ENCODE measurements around the gene PFKFB2.

Gene PFKFB2

DNA sequence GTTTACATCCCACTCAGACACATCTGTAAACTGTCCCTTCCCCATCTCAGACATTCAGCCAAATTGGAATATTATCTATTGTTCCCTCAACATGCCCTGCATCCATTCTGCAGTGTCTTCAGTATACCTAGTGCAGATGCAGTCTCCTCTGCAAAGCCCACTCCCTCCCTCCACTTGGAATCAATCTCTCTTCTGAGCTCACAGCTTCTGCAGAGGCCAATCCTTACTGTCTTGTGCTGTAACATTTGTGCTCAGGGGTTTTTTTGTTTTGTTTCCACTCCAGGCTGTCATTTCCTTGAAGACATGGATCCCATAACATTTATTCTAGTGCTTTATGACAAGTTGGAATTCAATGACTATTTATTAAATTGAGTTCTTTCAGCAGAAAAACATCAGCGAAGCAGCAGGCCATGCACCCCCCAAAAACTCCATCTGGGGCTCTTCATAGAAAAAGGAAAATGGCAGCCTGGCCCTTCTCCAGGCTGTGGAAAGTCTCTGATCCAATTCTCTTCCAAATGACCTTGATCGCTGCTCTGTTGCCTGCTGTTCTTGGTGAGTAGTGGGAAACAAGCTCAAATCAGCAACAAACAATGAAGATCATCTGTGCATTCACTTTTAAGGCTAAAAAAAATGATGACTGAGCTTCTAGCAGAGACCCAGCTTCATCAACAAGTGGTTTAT, 59.7 kb downstream of the PFKFB2 start:
- no peak overlapping the region for H4K8ac ChIP-seq (ENCODE audit: low read depth, low read length)
- no peak overlapping the region for H3K27ac ChIP-seq (ENCODE audit: low read depth, low read length)
- H2BK15ac ChIP-seq (replicated peaks; ENCODE audit: low read depth), result no peak overlapping the region
- no peak overlapping the region for H3K18ac ChIP-seq (ENCODE audit: low read length)
- H4K5ac ChIP-seq (ENCODE audit: low read length), result no peak overlapping the region
- no peak overlapping the region for H3K4ac ChIP-seq (ENCODE audit: low read depth, low read length)
- H3K4me2 ChIP-seq (ENCODE audit: low read length), result no peak overlapping the region
- H2BK120ac ChIP-seq (ENCODE audit: low read depth, low read length), result no peak overlapping the region
- no peak overlapping the region for H3K9ac ChIP-seq (ENCODE audit: low read length)
- H3K56ac ChIP-seq (ENCODE audit: low read length), result no peak overlapping the region
- no CpG with 5 or more reads among the region's 2 CpGs for WGBS (ENCODE audit: extremely low coverage, insufficient coverage, low lambda C conversion rate)
- H3K4me1 ChIP-seq (ENCODE audit: control insufficient read depth, low read depth, low read length), result no peaks in the 10 kb centered on the region
- no peak overlapping the region for H2AK5ac ChIP-seq (ENCODE audit: low read length)
- H2BK5ac ChIP-seq (ENCODE audit: low read length), result no peak overlapping the region
- H3K23ac ChIP-seq (ENCODE audit: low read length), result no peak overlapping the region
- no peaks in the 10 kb centered on the region for H3K36me3 ChIP-seq (ENCODE audit: control insufficient read depth, insufficient read depth, low read length)
- H3K79me1 ChIP-seq (ENCODE audit: low read length), result no peaks in the 10 kb centered on the region
- no peak for DNase-seq
- no peaks in the 10 kb centered on the region for H3K27me3 ChIP-seq (ENCODE audit: insufficient read depth, low read length, poor library complexity)
- H3K4me3 ChIP-seq (ENCODE audit: low read length), result no peak overlapping the region
- H3K79me2 ChIP-seq (ENCODE audit: control insufficient read depth, insufficient read depth, low read length), result no peaks in the 10 kb centered on the region

DNA sequence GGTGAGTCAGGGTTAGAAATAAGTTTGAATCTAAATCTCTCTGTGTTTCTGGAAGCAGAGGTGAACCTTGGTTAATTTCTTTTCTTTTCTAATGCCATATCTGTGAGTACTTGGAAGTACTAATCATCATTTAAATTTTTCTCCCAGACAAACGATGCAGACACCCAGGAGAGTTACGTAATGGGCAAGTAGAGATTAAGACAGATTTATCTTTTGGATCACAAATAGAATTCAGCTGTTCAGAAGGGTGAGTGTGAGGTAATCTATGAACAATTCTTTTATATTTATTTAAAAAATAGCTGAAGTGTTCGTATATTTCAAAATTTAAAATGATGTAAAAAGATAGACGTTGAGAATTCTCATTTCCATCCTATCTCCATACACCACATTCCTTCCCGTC, 62.2 kb downstream of the PFKFB2 start:
- no peak overlapping the region for H3K23ac ChIP-seq (ENCODE audit: low read length)
- no peaks in the 10 kb centered on the region for H3K79me2 ChIP-seq (ENCODE audit: control insufficient read depth, insufficient read depth, low read length)
- DNase-seq, result no peak
- H2BK5ac ChIP-seq (ENCODE audit: low read length), result no peak overlapping the region
- no peak overlapping the region for H3K56ac ChIP-seq (ENCODE audit: low read length)
- no peak overlapping the region for H4K5ac ChIP-seq (ENCODE audit: low read length)
- H3K27ac ChIP-seq (ENCODE audit: low read depth, low read length), result no peak overlapping the region
- H3K27me3 ChIP-seq (ENCODE audit: insufficient read depth, low read length, poor library complexity), result no peaks in the 10 kb centered on the region
- H3K79me1 ChIP-seq (ENCODE audit: low read length), result no peaks in the 10 kb centered on the region
- no peak overlapping the region for H3K4me3 ChIP-seq (ENCODE audit: low read length)
- no peak overlapping the region for H3K9ac ChIP-seq (ENCODE audit: low read length)
- no peak overlapping the region for H3K4ac ChIP-seq (ENCODE audit: low read depth, low read length)
- H2BK120ac ChIP-seq (ENCODE audit: low read depth, low read length), result no peak overlapping the region
- no peak overlapping the region for H4K8ac ChIP-seq (ENCODE audit: low read depth, low read length)
- H3K36me3 ChIP-seq (ENCODE audit: control insufficient read depth, insufficient read depth, low read length), result no peaks in the 10 kb centered on the region
- H3K18ac ChIP-seq (ENCODE audit: low read length), result no peak overlapping the region
- 100% methylated on average over 2 of the region's 5 CpGs for WGBS (ENCODE audit: extremely low coverage, insufficient coverage, low lambda C conversion rate)
- H2AK5ac ChIP-seq (ENCODE audit: low read length), result no peak overlapping the region
- no peak overlapping the region for H2BK15ac ChIP-seq (replicated peaks; ENCODE audit: low read depth)
- no peak overlapping the region for H3K4me2 ChIP-seq (ENCODE audit: low read length)
- no peaks in the 10 kb centered on the region for H3K4me1 ChIP-seq (ENCODE audit: control insufficient read depth, low read depth, low read length)

DNA sequence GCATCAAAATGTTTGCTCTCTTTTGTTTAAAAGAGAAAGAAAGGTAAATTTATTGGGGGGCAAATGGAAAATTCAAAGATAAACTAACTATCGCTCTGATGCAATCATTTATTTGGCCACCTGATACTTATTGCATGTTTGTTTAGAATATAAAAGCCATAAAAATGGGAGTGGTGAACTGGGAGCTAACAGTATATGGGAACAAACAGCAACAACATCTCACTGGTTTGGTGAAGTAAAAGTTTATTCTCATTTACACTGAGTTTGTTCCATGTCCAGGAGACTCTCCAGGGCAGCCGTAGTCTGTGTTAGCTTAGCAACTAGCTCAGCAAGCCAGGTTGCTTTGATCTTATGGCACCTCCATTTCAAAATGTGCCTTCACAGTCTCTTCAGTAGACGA, 71.3 kb downstream of the PFKFB2 start:
- Histone ChIP-seq H3K27me3 (ENCODE audit: insufficient read depth, low read length, poor library complexity) (no peaks in the 10 kb centered on the region), H3K79me2 (ENCODE audit: control insufficient read depth, insufficient read depth, low read length) (no peaks in the 10 kb centered on the region), H3K36me3 (ENCODE audit: control insufficient read depth, insufficient read depth, low read length) (no peaks in the 10 kb centered on the region), H3K56ac (ENCODE audit: low read length) (no peak overlapping the region), H2BK120ac (ENCODE audit: low read depth, low read length) (no peak overlapping the region), H3K4ac (ENCODE audit: low read depth, low read length) (no peak overlapping the region), H3K18ac (ENCODE audit: low read length) (no peak overlapping the region), H3K27ac (ENCODE audit: low read depth, low read length) (no peak overlapping the region), H3K4me3 (ENCODE audit: low read length) (no peak overlapping the region), H3K9ac (ENCODE audit: low read length) (no peak overlapping the region), H3K79me1 (ENCODE audit: low read length) (no peaks in the 10 kb centered on the region), H2BK15ac (replicated peaks; ENCODE audit: low read depth) (no peak overlapping the region), H3K4me2 (ENCODE audit: low read length) (no peak overlapping the region), H4K5ac (ENCODE audit: low read length) (no peak overlapping the region), H3K23ac (ENCODE audit: low read length) (no peak overlapping the region), H2BK5ac (ENCODE audit: low read length) (no peak overlapping the region), H2AK5ac (ENCODE audit: low read length) (no peak overlapping the region), H4K8ac (ENCODE audit: low read depth, low read length) (no peak overlapping the region), H3K4me1 (ENCODE audit: control insufficient read depth, low read depth, low read length) (no peaks in the 10 kb centered on the region)
- no CpG with 5 or more reads among the region's 3 CpGs for WGBS (ENCODE audit: extremely low coverage, insufficient coverage, low lambda C conversion rate)
- no peak for DNase-seq

DNA sequence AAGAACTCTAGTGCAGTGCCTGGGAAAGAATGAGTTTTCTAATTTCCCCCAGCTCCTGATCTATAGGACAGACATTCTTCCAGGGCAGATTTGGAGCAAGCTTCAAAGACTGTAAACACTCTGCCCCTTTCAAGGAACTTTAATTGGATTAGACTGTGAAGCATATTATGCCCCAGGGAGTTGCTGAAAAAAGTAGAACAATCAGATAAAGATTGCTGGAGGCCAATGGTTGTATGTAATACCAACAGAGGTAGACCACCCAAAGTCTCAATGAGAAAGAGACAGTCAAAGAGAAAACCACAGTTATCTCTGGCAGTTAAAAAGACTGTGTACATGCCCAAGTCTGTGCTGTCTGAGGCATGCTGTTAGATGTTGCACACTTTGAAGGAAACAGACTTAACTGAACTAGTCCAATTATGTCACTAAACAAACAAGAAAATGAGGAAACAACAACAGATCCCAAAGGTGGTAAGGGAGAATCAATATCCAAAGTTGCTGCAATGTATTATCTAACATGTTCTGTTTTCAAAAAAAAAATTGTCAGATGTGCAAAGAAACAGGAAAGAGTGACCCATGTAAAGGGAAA, 75.4 kb downstream of the PFKFB2 start:
- H3K4me3 ChIP-seq (ENCODE audit: low read length), result no peak overlapping the region
- no peak overlapping the region for H2AK5ac ChIP-seq (ENCODE audit: low read length)
- H3K9ac ChIP-seq (ENCODE audit: low read length), result no peak overlapping the region
- H2BK120ac ChIP-seq (ENCODE audit: low read depth, low read length), result no peak overlapping the region
- no peak overlapping the region for H2BK15ac ChIP-seq (replicated peaks; ENCODE audit: low read depth)
- no peak overlapping the region for H3K27ac ChIP-seq (ENCODE audit: low read depth, low read length)
- H3K56ac ChIP-seq (ENCODE audit: low read length), result no peak overlapping the region
- no peak overlapping the region for H3K4ac ChIP-seq (ENCODE audit: low read depth, low read length)
- H3K36me3 ChIP-seq (ENCODE audit: control insufficient read depth, insufficient read depth, low read length), result no peaks in the 10 kb centered on the region
- no peak overlapping the region for H3K4me2 ChIP-seq (ENCODE audit: low read length)
- no peak for DNase-seq
- H3K18ac ChIP-seq (ENCODE audit: low read length), result no peak overlapping the region
- H4K5ac ChIP-seq (ENCODE audit: low read length), result no peak overlapping the region
- no peaks in the 10 kb centered on the region for H3K79me1 ChIP-seq (ENCODE audit: low read length)
- H3K27me3 ChIP-seq (ENCODE audit: insufficient read depth, low read length, poor library complexity), result no peaks in the 10 kb centered on the region
- no peak overlapping the region for H4K8ac ChIP-seq (ENCODE audit: low read depth, low read length)
- no peak overlapping the region for H2BK5ac ChIP-seq (ENCODE audit: low read length)
- no peaks in the 10 kb centered on the region for H3K79me2 ChIP-seq (ENCODE audit: control insufficient read depth, insufficient read depth, low read length)
- no peaks in the 10 kb centered on the region for H3K4me1 ChIP-seq (ENCODE audit: control insufficient read depth, low read depth, low read length)
- H3K23ac ChIP-seq (ENCODE audit: low read length), result no peak overlapping the region

DNA sequence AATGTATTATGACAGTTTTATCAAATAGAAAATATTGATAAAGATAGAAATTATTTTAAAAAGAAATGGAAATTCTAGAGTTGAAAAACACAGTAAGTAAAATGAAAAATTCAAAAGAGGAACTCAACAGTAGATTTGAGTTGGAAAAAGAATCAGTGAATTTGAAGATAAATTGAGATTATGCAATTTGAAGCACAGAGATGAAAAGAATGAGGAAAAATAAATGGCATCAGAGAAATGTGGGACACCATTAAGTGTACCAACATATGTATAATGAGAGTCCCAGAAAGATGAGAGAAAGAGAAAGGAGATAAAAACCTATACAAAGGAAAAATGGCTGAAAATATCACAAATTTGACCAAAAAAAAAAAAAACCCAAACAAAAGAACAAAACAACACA, 76.0 kb downstream of the PFKFB2 start:
- DNase-seq, result no peak
- Histone ChIP-seq H3K56ac (ENCODE audit: low read length) (no peak overlapping the region), H2BK5ac (ENCODE audit: low read length) (no peak overlapping the region), H3K4me3 (ENCODE audit: low read length) (no peak overlapping the region), H3K27ac (ENCODE audit: low read depth, low read length) (no peak overlapping the region), H3K4me2 (ENCODE audit: low read length) (no peak overlapping the region), H2BK120ac (ENCODE audit: low read depth, low read length) (no peak overlapping the region), H3K27me3 (ENCODE audit: insufficient read depth, low read length, poor library complexity) (no peaks in the 10 kb centered on the region), H3K4ac (ENCODE audit: low read depth, low read length) (no peak overlapping the region), H4K8ac (ENCODE audit: low read depth, low read length) (no peak overlapping the region), H4K5ac (ENCODE audit: low read length) (no peak overlapping the region), H3K18ac (ENCODE audit: low read length) (no peak overlapping the region), H2AK5ac (ENCODE audit: low read length) (no peak overlapping the region), H3K9ac (ENCODE audit: low read length) (no peak overlapping the region), H3K23ac (ENCODE audit: low read length) (no peak overlapping the region), H3K79me2 (ENCODE audit: control insufficient read depth, insufficient read depth, low read length) (no peaks in the 10 kb centered on the region), H3K36me3 (ENCODE audit: control insufficient read depth, insufficient read depth, low read length) (no peaks in the 10 kb centered on the region), H3K4me1 (ENCODE audit: control insufficient read depth, low read depth, low read length) (no peaks in the 10 kb centered on the region), H3K79me1 (ENCODE audit: low read length) (no peaks in the 10 kb centered on the region), H2BK15ac (replicated peaks; ENCODE audit: low read depth) (no peak overlapping the region)

Data from mesendoderm (in vitro differentiated cells).